H9 (cell line): ENCODE measurements around the gene RHOC. TPM values are rescaled to one million over a fixed set of nuclear protein-coding genes. Genes with fewer than 3 reads are reported as not detected.

Experiments
- DNase-seq: peaks from one replicate; pipeline ENCODE4 v3.0.0-alpha.2; 2017
- H2AFZ ChIP-seq: one replicate; pipeline ENCODE4 v1.6.1; 2013; ENCODE audit warnings: mild to moderate bottlenecking, low read length, control low read depth, moderate library complexity
- H2AK5ac ChIP-seq: 2 replicates; pipeline ENCODE4 v1.6.1; 2013; ENCODE audit warnings: low read length, control low read depth, mixed read lengths; ENCODE audit not compliant: insufficient read length
- H2BK120ac ChIP-seq: one replicate; pipeline ENCODE4 v1.6.1; 2013; ENCODE audit warnings: low read depth, mild to moderate bottlenecking, low read length, control low read depth, inconsistent platforms; ENCODE audit not compliant: poor library complexity, severe bottlenecking
- H2BK12ac ChIP-seq: 2 replicates; pipeline ENCODE4 v1.6.1; 2013; ENCODE audit warnings: low read length, control low read depth, mixed read lengths, low read depth; ENCODE audit not compliant: insufficient read length
- H2BK15ac ChIP-seq: 2 replicates; pipeline ENCODE4 v1.6.1; 2013; ENCODE audit warnings: low read depth, low read length, control low read depth
- H2BK20ac ChIP-seq: one replicate; pipeline ENCODE4 v1.6.1; 2013; ENCODE audit warnings: low read depth, mild to moderate bottlenecking, low read length, control low read depth, inconsistent platforms; ENCODE audit not compliant: poor library complexity, severe bottlenecking
- H2BK5ac ChIP-seq: 2 replicates; pipeline ENCODE4 v1.6.1; 2013; ENCODE audit warnings: low read length, control low read depth, mixed read lengths; ENCODE audit not compliant: insufficient read length
- H3K14ac ChIP-seq: 2 replicates; pipeline ENCODE4 v1.6.1; 2013; ENCODE audit warnings: low read length, control low read depth; ENCODE audit not compliant: insufficient read depth
- H3K18ac ChIP-seq: 2 replicates; pipeline ENCODE4 v1.6.1; 2013; ENCODE audit warnings: low read depth, mild to moderate bottlenecking, mixed read lengths, low read length, control low read depth; ENCODE audit not compliant: insufficient read length
- H3K23ac ChIP-seq: 2 replicates; pipeline ENCODE4 v1.6.1; 2013; ENCODE audit warnings: low read length, control low read depth, mixed read lengths, low read depth; ENCODE audit not compliant: insufficient read length
- H3K23me2 ChIP-seq: 2 replicates; pipeline ENCODE4 v1.6.1; 2013; ENCODE audit warnings: low read depth, mild to moderate bottlenecking, mixed read lengths, low read length, control low read depth; ENCODE audit not compliant: insufficient read length, poor library complexity, severe bottlenecking
- H3K27ac ChIP-seq: 2 replicates; pipeline ENCODE4 v1.5.1; 2013; ENCODE audit warnings: low read length, control low read depth, mixed read lengths, low read depth; ENCODE audit not compliant: insufficient read length
- H3K27me3 ChIP-seq: 2 replicates; pipeline ENCODE4 v1.6.1; 2013; ENCODE audit warnings: low read length, control low read depth, inconsistent platforms; ENCODE audit not compliant: insufficient read depth
- H3K4ac ChIP-seq: 2 replicates; pipeline ENCODE4 v1.6.1; 2013; ENCODE audit warnings: low read depth, mild to moderate bottlenecking, control low read depth, inconsistent platforms, low read length, moderate library complexity
- H3K4me1 ChIP-seq: 2 replicates; pipeline ENCODE4 v1.6.1; 2013; ENCODE audit warnings: low read length, control low read depth, inconsistent platforms; ENCODE audit not compliant: insufficient read depth
- H3K4me2 ChIP-seq: 2 replicates; pipeline ENCODE4 v1.6.1; 2013; ENCODE audit warnings: low read length, control low read depth, mixed read lengths; ENCODE audit not compliant: insufficient read length, insufficient read depth
- H3K56ac ChIP-seq: 2 replicates; pipeline ENCODE4 v1.6.1; 2013; ENCODE audit warnings: low read depth, mild to moderate bottlenecking, mixed read lengths, low read length, control low read depth; ENCODE audit not compliant: insufficient read length
- H3K79me1 ChIP-seq: 2 replicates; pipeline ENCODE4 v1.6.1; 2013; ENCODE audit warnings: low read depth, mild to moderate bottlenecking, moderate library complexity, low read length, control low read depth, inconsistent platforms; ENCODE audit not compliant: insufficient read depth, poor library complexity, severe bottlenecking
- H3K79me2 ChIP-seq: 2 replicates; pipeline ENCODE4 v1.6.1; 2013; ENCODE audit warnings: low read length, control low read depth, inconsistent platforms; ENCODE audit not compliant: insufficient read depth
- H3K9ac ChIP-seq: 2 replicates; pipeline ENCODE4 v1.6.1; 2013; ENCODE audit warnings: low read length, control low read depth, mixed read lengths; ENCODE audit not compliant: insufficient read length; ENCODE audit errors: extremely low read depth
- H3K9me3 ChIP-seq: one replicate; pipeline ENCODE4 v1.6.1; 2013; ENCODE audit warnings: low read depth, low read length, inconsistent platforms; ENCODE audit not compliant: control insufficient read depth
- H3T11ph ChIP-seq: one replicate; pipeline ENCODE4 v1.6.1; 2013; ENCODE audit warnings: mild to moderate bottlenecking, low read length, control low read depth, inconsistent platforms
- H4K20me1 ChIP-seq: one replicate; pipeline ENCODE4 v1.6.1; 2013; ENCODE audit not compliant: control insufficient read depth, insufficient read length, insufficient read depth
- H4K5ac ChIP-seq: 2 replicates; pipeline ENCODE4 v1.6.1; 2013; ENCODE audit warnings: low read depth, mild to moderate bottlenecking, mixed read lengths, low read length, control low read depth; ENCODE audit not compliant: insufficient read length
- H4K8ac ChIP-seq: replicated peaks from 2 replicates; pipeline ENCODE4 v1.6.1; 2013; ENCODE audit warnings: low read length, control low read depth, mixed read lengths, low read depth; ENCODE audit not compliant: insufficient read length
- H4K91ac ChIP-seq: 2 replicates; pipeline ENCODE4 v1.6.1; 2013; ENCODE audit warnings: low read depth, mild to moderate bottlenecking, moderate library complexity, mixed read lengths, low read length, control low read depth; ENCODE audit not compliant: insufficient read length
- H3K27ac Mint-ChIP-seq, 3 experiments: 2 replicates in 2 of 3; 3 replicates in 1 of 3; pipeline ENCODE4 v1.8.0; 2020 to 2021; ENCODE audit warnings: mixed read lengths in 3 of 3, mild to moderate bottlenecking in 1 of 3, moderate library complexity in 1 of 3
- H3K27me3 Mint-ChIP-seq: 2 replicates; pipeline ENCODE4 v1.8.0; 2021; ENCODE audit warnings: low read depth, mild to moderate bottlenecking, moderate library complexity, mixed read lengths
- H3K36me3 Mint-ChIP-seq, 3 experiments: 2 replicates in 2 of 3; 3 replicates in 1 of 3; pipeline ENCODE4 v1.8.0; 2020 to 2021; ENCODE audit warnings: low read depth in 3 of 3, mixed read lengths in 3 of 3; ENCODE audit not compliant: insufficient read depth in 1 of 3
- H3K4me1 Mint-ChIP-seq, 2 experiments: 2 replicates each; pipeline ENCODE4 v1.8.0; 2020; ENCODE audit warnings: mixed read lengths in 2 of 2
- H3K4me3 Mint-ChIP-seq, 2 experiments: 2 replicates in 1 of 2; 3 replicates in 1 of 2; pipeline ENCODE4 v1.8.0; 2020 to 2021; ENCODE audit warnings: mild to moderate bottlenecking in 2 of 2, mixed read lengths in 2 of 2, moderate library complexity in 1 of 2
- H3K9me3 Mint-ChIP-seq, 2 experiments: 2 replicates in 1 of 2; 3 replicates in 1 of 2; pipeline ENCODE4 v1.8.0; 2020; ENCODE audit warnings: mild to moderate bottlenecking in 2 of 2, mixed read lengths in 2 of 2, moderate library complexity in 1 of 2
- WGBS: extraction: QIAGEN DNeasy Blood & Tissue Kit; methylation state at CpG from one replicate; pipeline ENCODE4 v1.1.7; 2013; ENCODE audit warnings: missing lambda C conversion rate, low lambda C conversion rate, mixed read lengths; ENCODE audit not compliant: insufficient read length; ENCODE audit errors: extremely low coverage; 5-methylcytosine and 5-hydroxymethylcytosine counted together
- total RNA-seq: library from RNA; stranded (reverse); gene quantifications from 2 replicates; pipeline ENCODE4 v1.2.1, GENCODE V29; 2021
- TF ChIP-seq, protein P1 (sequence below): fragments of 200-600 bp; sonication (generic); conservative IDR thresholded peaks from 3 replicates; pipeline ENCODE4 v1.8.0; 2021; ENCODE audit warnings: antibody characterized with exemption, mild to moderate bottlenecking

RHOC gene
- total RNA-seq, 1 experiment from 2014 or later: 68.9 TPM

DNA sequence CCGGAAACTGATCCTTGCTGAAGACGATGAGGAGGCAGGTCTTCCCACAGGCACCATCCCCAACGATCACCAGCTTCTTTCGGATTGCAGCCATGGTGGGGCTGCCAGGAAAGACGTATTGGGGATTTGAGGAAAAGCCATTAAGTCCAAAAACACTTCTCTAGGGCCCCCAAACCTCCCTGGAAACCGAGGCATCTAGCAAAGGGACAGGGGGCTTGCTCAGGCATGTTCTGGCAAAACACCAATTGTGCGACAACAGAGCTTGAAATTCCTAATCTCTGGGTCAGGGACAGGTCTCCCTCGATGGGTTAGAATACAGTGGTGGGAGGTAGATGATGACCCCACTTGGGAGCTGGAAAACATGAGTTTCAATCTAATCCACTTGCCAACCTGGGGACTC, 3.2 kb downstream of the RHOC start:
- Histone ChIP-seq H3K27me3 (peaks cover 7% of the 10 kb centered on the region; the same call in 1 of the 2 replicates), H3K4me2 (no peak overlapping the region), H3K9me3 (no peaks in the 10 kb centered on the region), H3K14ac (no peak overlapping the region), H4K91ac (no peak overlapping the region), H2BK15ac (no peak overlapping the region), H3K23ac (no peak overlapping the region), H3K9ac (no peak overlapping the region), H3K79me2 (no peaks in the 10 kb centered on the region), H3K79me1 (no peaks in the 10 kb centered on the region), H3K27ac (no peak overlapping the region), H3K23me2 (peaks cover 13% of the 10 kb centered on the region), H4K5ac (no peak overlapping the region), H2BK12ac (no peak overlapping the region), H2BK5ac (no peak overlapping the region), H3K18ac (no peak overlapping the region), H3K56ac (no peak overlapping the region), H2AK5ac (no peak overlapping the region), H3K4me1 (peaks cover 16% of the 10 kb centered on the region), H3T11ph (no peak overlapping the region), H2BK20ac (no peak overlapping the region), H2BK120ac (no peak overlapping the region), H3K4ac (no peak overlapping the region), H4K20me1 (peaks cover 4% of the 10 kb centered on the region), H2AFZ (no peak overlapping the region), H4K8ac (no peak overlapping the region)
- H3K4me1 Mint-ChIP-seq: peaks cover 75 to 83% of the 10 kb centered on the region in 2 experiments
- DNase-seq: no peak
- H3K27ac Mint-ChIP-seq: peak overlapping the region in 1 of 3 experiments; percentile 76; a peak in 1 of 7 replicates
- no peak overlapping the region; a peak in 1 of 5 replicates for H3K4me3 Mint-ChIP-seq
- no CpG with 5 or more reads among the region's 8 CpGs for WGBS
- no peaks in the 10 kb centered on the region; a peak in 1 of 5 replicates for H3K9me3 Mint-ChIP-seq
- TF ChIP-seq, protein P1, sequence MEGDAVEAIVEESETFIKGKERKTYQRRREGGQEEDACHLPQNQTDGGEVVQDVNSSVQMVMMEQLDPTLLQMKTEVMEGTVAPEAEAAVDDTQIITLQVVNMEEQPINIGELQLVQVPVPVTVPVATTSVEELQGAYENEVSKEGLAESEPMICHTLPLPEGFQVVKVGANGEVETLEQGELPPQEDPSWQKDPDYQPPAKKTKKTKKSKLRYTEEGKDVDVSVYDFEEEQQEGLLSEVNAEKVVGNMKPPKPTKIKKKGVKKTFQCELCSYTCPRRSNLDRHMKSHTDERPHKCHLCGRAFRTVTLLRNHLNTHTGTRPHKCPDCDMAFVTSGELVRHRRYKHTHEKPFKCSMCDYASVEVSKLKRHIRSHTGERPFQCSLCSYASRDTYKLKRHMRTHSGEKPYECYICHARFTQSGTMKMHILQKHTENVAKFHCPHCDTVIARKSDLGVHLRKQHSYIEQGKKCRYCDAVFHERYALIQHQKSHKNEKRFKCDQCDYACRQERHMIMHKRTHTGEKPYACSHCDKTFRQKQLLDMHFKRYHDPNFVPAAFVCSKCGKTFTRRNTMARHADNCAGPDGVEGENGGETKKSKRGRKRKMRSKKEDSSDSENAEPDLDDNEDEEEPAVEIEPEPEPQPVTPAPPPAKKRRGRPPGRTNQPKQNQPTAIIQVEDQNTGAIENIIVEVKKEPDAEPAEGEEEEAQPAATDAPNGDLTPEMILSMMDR: no peak
- H3K27me3 Mint-ChIP-seq: peaks cover 62% of the 10 kb centered on the region
- H3K36me3 Mint-ChIP-seq: peaks cover 14 to 45% (median 35%) of the 10 kb centered on the region in 3 experiments; a peak in 6 of 7 replicates
